Stimulated activated CD8-positive, alpha-beta memory T cell treated with anti-CD3 and anti-CD28 coated beads, Interleukin-15, amount 100 ng/mL, for 4 hours (primary cell): Measurements from ENCODE around the gene NELFB.
"Not testable (repeated sequence)": the region's sequence is repeated elsewhere in the genome, so short reads cannot be mapped to it uniquely, and the experiment has no call there.

ENCODE experiments used
- DNase-seq, 2 donors: peaks; one replicate each; pipeline ENCODE4 v3.0.0-alpha.2; 2020; ENCODE audit warnings: low read depth in 2 of 2

Gene NELFB

DNA sequence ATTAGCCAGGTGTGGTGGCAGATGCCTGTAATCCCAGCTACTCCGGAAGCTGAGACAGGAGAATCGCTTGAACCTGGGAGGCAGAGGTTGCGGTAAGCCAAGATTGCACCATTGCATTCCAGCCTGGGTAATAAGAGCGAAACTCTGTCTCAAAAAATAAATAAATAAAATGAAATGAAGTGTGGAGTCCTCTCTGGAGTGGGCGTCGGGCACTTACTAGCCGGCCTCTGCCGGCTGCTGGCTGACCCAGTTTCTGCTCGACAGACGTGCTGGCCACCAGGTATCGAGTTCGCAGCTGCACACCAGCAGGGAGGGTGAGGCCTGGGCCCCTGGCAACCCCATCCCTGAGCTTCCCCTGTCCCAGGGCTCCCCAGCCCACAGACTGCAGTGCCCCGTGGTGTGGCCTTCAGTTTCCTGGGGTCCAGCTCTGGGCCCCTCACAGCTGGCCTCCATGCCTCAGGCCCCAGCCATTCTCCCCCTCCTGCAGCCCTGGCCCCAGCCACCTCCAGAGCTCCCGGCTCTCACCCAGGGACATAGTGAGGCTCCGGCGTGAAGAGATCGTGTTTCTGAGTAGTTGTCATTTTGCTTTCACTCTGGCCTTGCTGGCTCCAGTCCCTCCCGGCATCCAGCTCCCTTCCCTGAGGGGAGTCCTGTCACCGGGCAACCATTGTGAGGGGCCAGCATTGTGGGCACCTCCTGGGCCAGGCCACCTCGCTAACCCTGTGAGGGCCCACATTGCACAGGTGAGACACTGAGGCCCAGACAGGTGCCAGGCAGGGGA is 7.8 kb upstream of the NELFB start:
- DNase-seq = no peak

GRCh38 chr9:137247916-137248175 is 7.3 kb upstream of the NELFB start:
- DNase-seq = no peak

DNA sequence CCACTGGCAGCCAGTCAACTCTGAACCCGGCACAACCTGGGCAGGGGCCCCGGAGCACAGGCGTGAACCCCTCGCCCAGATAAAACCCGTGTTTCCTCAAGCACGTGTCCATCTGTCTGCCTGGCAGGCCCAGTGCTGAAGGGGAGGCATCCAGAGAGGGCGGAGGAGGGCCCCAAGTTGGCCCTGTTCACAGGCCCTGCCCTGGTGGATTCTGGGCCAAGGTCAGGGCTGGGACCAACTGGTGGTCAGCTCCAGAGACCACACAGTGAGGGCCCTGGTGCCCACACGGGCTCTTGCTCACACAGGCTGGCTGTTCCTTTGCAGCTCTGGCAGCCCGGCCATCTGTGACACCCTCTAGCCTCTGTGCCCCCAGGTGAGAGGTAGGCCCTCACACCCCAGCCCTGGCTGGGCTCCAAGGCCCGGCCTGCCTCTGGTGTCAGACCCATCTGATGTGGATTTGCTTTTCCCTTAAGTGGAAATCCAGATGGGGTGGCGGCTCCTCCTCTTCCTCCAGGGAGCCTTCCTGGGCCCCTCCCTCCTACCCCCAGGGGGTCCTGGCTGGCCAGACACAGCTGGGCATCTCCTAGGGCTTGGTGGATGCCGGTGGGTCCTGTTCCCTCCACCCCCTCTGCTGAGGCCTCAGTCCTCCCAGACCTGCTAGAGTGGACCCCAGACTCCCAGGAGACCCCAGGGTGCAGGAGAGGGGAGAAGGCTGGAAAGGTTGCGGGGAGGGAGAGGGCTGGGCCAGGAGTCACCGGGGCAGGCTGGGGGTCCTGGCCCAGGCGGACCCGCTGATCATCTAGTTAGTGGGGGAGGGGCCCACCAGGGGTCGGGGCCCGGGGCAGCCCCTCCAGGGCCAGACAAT is 4.6 kb upstream of the NELFB start:
- no peak for DNase-seq

- DNase-seq = no peak
Observed at GRCh38 chr9:137251194-137251461, 4.0 kb upstream of the NELFB start, which contains the start of gene STPG3. Gene STPG3, plus strand, starts transcription at chr9:137251286. Its CDS starts 1 bp downstream, at chr9:137251287.

DNA sequence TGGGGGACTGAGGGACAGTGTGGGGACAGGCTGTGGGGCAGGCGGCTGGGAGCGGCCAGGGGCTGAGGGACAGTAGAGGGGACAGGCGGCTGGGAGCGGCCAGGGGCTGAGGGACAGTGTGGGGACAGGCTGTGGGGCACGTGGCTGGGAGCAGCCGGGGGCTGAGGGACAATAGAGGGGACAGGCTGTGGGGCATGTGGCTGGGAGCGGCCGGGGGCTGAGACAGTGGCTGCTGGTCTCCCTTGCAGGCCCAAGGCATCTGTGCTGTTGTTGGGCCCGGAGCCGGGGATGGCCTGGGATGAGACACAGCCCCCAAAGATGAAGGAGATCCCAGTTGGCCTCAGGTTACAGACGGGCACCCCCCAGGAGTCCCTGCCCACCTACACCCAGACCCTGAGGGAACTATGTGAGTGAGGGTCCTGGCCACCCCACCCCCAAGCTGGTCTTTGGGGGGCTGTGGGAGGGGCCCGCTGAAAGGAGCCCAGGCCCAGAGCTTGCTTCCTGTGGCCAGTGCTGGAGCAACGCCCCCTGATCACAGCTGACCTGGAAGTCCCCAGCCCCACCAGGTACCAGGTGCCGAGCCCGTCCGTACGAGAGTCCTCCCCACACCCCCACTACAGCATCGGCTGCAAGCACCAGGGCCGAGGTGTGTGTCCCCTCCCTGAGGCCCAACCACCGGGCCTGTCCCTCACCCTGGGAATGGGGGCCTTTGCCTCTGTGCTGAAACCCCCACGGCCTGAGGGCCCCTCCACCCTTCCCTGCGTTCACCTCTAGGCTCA is 3.4 kb upstream of the NELFB start:
- no peak for DNase-seq

DNA sequence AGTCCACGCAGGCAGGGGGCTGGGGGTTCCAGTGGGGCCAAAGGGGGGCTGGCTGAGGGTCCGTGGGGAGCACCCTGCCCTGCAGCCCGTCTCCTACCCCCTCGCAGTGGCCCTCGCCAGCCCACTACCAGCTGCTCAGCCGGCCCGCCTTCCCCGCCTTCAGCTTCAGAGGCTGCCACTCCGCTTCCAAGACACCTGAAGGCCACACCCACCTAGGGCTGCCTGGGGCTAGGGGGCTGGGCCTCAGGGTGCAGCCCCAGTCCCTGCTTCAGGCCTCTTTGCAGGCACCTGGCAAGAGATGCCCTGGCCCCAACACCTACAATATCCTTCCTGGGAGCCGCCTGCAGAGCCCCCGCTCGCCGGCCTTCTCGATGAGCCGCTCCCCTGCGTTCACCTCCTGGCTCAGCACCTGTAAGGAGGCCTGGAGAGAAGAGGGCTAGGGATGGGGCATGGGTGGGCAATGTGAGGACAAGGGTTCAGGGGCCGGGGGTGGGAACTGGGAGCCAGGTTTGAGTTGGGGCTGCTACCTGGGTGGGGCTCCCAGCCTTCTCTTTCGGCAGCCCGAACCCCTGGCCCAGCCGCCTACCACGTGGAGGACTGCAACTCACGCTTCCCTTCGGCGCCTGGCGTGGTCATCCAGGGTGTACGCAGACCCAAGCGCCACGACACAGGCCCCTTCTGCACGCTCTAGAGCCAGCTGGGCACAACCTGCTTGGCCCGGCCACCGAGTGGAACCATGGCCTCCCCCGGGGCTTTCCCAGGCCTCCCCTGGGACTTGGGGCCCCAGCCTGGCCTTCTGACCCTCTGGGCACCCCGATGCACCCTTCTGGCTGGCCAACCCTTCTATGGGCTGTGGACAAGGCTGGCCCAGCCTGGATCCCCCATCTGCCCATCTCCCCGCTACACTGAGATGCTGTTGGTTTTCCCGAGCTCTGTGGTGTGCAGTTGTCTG is 2.3 kb upstream of the NELFB start:
- DNase-seq = no peak

GRCh38 chr9:137253717-137254623 is 1.2 kb upstream of the NELFB start:
- DNase-seq = no peak

GRCh38 chr9:137255448-137256114 is 454 bp downstream of the NELFB start:
- no peak for DNase-seq

DNA sequence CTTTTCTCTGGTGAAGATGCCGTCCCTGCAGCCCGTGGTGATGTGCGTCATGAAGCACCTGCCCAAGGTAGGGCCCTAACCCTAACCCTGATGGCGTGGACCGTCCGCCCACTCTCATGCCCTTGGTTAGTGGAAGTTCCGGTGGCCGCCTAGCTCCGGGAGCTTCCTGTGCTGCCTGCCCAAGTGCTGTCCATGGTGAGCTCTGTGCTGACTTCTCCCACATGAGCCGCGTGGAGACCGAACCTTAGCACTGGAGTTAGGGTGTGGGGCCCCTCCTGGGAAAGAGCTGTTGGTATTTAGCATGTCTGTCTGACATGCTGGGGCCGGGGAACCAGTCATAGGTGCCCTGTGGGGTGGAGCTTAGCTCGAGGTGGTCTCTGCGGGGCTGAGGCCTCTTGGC is 1.2 kb downstream of the NELFB start:
- DNase-seq = no peak

- no peak for DNase-seq
Observed at GRCh38 chr9:137256856-137257255, 1.7 kb downstream of the NELFB start.

GRCh38 chr9:137262173-137262908 is 7.2 kb downstream of the NELFB start:
- DNase-seq = not testable (repeated sequence)

DNA sequence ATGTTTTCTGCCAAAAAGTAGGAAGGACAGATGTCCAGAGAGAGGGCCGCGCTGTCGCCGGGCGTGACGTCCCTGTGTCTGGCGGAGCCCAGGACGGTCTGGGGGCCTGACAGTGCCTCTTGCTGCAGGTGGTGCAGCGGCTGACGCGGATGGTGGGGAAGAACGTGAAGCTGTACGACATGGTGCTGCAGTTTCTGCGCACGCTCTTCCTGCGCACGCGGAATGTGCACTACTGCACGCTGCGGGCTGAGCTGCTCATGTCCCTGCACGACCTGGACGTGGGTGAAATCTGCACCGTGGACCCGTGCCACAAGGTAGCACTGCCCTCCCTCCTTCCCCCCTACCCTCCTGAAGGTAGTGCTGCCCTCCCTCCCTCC is 7.8 kb downstream of the NELFB start:
- no peak for DNase-seq

GRCh38 chr9:137263506-137263905 is 8.4 kb downstream of the NELFB start:
- no peak for DNase-seq

GRCh38 chr9:137264067-137264466 is 8.9 kb downstream of the NELFB start:
- DNase-seq = no peak

DNA sequence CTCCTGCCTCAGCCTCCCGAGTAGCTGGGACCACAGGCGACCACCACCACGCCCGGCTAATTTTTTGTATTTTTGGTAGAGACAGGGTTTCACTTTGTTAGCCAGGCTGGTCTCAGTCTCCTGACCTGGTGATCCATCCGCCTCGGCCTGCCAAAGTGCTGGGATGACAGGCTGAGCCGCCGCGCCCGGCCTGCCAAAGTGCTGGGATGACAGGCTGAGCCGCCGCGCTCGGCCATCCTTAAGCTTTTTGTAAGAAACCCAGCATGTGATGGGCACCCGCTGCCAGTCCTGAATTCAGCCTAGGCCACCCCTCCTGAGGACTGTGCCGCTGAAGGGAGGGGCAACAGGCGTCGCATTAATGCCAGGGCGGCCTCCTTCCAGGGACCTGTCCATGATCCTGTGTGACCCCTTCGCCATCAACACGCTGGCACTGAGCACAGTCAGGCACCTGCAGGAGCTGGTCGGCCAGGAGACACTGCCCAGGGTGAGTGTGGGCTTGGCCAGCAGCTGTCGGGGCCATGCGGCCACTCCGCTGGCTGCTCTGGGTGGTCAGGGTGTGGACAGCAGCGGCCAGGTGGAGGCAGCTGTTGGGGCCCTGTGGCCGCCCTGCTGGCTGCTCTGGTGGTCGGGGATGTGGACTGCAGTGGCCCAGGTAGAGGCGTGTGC is 10.5 kb downstream of the NELFB start:
- DNase-seq = no peak

DNA sequence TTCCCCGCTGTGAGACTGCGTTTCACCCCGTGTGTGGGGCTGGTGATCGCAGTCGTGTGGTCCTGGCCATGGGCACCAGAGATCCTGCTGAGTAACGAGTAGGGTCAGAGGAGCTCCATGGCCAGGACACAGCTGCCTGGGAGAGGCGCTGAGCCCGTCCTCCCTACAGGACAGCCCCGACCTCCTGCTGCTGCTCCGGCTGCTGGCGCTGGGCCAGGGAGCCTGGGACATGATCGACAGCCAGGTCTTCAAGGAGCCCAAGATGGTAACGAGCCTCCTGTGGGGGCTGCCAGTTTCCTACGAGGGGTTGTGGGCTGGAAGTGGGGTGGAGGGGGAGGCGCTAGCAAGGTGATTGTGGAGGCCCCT is 11.0 kb downstream of the NELFB start:
- no peak for DNase-seq

- no peak for DNase-seq
Observed at GRCh38 chr9:137266585-137267453, 11.7 kb downstream of the NELFB start.

- DNase-seq = no peak
Observed at GRCh38 chr9:137267933-137268355, 12.8 kb downstream of the NELFB start.
